Endometrial microvascular endothelial cells (primary cell): ENCODE measurements around the gene CEP41. TPM values are rescaled to one million over a fixed set of nuclear protein-coding genes. Genes with fewer than 3 reads are reported as not detected.
"Not testable (repeated sequence)": the region's sequence is repeated elsewhere in the genome, so short reads cannot be mapped to it uniquely, and the experiment has no call there.

Source experiments
- in situ Hi-C: cut with HindIII; loops from 2 replicates; pipeline ENCODE4 v1.10.0; 2017; ENCODE audit warnings: low sequenced_read_pairs, low pct_unique_long_range_greater_than_20kb; ENCODE audit errors: inconsistent ontology term
- total RNA-seq: library from RNA; depleted of rRNA; stranded (reverse); fragments of >200 nt; gene quantifications from one replicate; pipeline ENCODE4 v1.2.3, GENCODE V29; 2015; ENCODE audit errors: inconsistent ontology term

The CEP41 gene
- total RNA-seq, 1 donor from 2014 or later, result 13.7 TPM

DNA sequence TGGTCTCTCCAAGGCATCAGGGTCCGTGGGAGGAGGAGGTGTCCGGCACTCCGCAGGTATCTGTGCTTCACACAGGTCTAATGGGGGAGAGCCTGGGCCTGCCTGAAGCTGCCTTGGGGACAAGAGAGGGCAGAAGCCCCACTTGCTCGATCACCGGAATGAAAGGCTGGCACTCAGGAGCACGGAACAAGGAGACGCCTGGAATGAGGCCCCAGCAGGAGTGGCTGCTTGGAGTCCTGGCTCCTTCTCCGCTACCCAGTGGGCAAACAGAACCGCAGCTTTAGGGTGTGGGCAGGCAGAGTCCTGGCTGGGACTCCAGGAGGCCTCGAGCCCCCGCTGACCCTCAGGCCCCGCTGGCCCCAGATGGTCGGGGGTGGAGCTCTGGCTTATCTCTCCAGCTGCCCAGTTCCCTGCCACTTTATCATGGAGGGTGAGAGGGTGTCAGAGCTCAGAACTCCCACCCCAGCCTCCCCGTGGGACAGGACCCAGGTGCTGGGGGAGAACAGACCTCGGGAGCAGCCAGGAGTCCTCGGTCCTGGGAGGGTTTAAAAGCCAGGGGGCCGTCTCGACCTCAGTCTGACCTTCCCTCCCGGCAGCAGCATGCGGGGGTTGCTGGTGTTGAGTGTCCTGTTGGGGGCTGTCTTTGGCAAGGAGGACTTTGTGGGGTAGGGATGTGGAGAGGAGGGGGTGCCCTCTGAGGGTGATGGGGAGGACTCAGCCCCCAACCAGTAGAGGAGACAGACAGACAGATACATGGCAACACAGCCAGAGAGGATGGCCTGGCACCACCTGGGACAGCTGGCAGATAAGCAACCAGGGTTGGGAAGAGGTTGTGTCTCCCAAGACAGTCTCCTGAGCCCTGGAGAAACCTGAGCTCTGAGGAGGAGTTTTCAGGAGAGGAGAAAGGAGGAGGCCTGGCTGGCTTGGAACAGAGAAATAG is 60.6 kb downstream of the CEP41 start, which contains the start of gene CPA1:
Gene CPA1 (plus strand): TSS at position 574 of the 940 bp plus-strand sequence. CDS start 27 bp downstream, at position 601.
- in situ Hi-C loops, result no loop called here

DNA sequence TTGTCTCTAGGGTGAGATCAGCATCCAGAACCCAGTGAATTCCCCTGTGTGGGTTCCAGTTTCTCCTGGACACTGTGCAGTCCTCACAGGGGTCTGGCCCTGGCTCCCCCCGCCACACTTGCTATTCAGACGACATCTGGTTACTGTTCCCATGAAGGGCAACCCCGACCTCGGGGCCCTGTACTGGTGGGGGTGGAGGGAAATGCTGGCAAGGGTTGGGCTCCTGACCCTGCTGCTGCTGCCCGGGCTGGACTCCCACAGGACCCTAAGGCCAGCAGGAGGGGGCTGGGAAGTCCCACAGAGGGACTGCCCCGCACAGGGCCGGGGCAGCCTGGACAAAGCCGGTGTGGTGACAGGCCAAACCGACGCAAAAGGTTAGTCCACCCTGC is 61.3 kb downstream of the CEP41 start:
- in situ Hi-C loops, result no loop called here

DNA sequence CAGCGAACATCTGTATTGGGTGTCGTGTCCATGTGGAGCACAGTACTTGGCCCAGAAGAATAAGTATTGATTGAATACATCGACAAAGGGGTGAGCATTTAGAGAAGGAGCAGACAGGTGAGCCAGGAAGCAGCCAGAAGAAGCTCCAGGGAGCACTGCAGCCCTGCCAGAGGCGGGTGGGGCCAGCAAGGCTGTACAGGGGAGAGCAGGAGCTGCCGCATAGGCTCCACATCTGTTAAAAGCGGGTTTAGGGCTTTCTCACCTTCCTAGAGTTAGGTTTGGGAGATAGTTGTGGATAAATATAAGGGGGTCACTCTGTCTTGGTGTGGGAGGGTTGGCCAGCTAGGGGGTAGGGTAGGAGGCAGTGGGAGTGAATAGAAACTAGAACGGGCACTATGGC is 61.8 kb downstream of the CEP41 start:
- in situ Hi-C loops, result no loop called here

DNA sequence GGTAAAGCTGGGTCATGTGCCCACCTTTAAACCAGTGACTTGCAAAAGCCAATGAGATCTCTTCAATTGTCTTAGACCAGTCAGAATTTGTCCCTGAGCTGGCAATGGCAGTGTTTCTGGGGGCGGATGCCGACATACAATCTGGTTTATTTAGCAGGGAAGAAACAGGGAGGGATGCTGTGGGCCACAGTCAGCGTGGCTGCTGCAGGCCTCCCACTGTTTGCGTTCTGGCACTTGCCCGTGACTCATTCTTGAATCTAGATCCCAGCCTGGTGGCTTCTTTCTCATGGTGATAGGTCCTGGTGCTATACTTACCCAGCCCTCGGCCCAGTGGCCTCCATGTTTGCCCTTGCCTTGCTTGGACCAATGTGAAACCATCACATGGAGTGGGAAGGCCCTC is 63.6 kb downstream of the CEP41 start:
- in situ Hi-C loops, result no loop called here

DNA sequence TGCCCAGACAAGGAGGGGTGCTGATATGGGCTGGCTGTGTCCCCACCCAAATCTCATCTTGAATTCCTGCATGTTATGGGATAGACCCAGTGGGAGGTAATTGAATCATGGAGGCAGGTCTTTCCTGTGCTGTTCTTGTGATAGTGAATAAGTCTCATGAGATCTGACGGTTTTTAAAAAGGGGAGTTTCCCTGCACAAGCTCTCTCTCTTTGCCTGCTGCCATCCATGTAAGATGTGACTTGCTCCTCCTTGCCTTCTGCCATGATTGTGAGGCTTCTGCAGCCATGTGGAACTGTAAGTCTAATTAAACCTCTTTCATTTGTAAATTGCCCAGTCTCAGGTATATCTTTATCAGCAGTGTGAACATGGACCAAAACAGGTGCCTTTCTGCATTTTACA is 64.4 kb downstream of the CEP41 start:
- in situ Hi-C loops, result not testable (repeated sequence)

DNA sequence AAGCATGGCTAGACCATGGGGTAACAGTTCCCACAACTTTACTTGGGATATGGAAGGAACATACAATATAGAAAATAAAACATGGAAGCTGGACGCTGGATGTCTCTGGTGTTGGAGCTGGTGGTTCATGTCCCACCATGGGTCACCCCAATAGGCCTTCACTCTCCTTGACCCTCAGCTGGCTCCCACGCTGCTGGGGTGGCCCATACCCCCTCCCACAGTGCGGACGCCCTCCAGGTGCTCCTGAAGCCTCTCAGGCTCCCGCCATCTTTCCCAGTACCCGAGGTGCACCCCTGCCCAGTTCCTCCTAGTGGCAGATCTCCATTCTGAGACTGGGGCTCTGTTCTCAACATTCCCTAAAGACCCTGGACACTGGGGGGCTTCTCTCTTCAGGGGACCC is 66.3 kb downstream of the CEP41 start:
- in situ Hi-C loops, result no loop called here

DNA sequence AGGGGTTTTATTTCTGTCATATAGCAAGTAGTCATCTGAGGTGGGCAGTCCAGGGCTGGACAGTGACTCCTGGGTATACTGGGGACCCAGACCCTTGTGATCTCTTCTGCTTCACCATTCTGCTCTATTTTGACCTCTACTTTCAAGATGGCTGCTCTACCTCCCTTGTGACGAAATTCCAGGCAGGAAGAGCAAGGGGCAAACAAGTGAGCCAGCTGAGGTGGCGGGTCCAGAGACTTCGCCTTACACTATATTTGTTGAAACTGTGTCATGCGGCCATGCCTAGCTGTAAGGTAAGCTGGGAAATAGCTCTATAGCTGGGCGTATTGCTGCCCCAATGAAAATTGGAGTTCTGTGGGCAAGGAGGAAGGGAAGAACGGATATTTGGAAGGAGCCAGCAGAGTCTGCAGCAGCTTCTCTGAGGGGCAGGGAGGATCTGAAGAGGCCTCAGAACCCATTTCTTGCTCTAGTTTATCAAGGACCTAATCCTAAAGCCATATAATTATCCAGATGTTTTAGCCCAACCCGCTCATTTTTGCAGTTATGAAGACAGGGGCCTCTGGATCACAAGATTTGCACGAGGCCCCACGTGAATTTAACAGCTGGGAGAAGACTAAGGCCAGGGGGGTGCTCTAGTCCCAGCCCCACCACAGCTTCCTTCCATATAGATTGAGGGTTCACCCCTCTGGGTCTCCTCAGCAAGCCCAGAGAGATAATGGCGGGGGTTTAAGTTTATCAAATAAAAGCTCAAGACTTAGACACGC is 68.2 kb downstream of the CEP41 start:
- in situ Hi-C loops, result no loop called here

DNA sequence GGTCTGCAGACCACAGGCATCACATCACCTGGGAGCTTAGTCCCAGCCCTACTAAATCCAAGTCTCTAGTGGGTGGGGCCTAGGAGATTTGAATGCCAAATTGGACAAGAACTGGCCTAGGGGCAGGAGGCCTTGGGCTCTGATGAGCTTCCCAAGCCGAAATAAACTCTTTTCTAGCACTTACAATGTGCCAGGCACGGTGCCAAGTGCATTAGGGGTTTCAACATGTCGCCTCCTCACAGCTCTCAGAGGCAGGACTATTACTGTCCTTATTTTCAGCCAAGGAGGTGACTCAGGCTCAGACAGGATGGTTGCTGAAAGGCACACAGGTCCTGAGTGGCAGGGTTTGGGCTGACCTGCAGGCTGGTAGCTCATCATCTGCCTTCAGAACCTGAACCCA is 69.8 kb downstream of the CEP41 start:
- in situ Hi-C loops, result no loop called here

DNA sequence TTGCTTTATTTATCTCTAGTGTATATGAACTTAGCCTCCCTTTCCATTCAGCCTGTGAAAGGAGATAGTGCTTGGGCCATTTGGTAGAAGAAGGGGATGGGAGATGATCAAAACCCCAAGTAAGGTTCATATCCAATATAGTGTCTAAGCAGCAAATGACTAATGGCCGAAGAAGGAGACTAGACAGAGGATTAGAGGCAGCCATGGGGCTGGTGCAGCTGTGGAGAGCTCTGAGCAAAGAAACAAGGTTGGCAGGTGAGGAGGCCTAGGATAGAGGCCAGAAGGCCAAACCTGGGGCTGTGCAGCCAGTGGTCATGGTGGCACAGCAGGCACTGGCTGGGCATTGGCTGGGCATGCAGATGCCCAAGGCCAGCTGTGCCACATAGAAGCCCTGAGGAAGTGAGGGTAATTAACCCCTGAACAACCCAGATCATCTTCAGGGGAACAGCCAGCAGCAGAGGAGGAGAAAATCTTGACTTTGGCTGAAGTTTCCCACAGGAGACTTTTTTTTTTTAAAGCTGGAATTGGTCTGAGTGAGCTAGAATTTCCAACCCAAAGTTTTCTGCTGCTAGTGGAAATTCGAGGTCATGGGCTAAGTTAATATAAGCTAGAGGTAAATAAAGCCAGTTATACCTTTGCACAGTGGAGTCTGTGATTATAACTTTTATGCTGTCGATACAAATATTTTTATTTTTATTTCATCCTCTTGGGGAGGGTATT is 70.8 kb downstream of the CEP41 start:
- in situ Hi-C loops, result no loop called here

DNA sequence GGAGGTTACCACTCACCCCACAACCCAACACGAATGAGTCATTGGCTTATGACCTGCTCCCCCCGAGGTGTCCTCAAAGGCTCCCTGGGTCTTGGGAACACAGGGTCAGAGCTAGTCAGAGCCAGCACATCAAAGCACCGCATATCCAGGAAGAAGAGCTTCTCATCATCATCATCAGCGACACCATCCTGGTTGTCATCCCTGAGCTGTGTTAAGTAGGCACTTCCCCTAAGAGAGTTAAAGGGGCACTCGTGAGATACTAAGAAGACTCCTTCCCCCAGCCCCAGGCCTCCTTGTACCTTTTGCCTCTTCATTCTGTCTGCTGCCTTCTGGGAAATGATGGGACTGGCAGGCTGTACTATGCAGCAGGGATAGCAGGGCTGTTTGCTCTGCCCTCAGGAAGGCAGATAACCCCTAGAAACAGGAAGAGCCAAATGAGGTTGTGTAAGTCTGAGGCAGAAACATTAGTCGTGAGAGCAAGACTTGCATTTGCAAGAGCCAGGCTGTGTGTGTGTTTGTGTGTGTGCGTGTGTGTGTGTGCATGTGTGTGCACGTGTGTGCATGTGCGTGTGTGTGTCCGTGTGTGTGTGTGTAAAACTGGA is 71.6 kb downstream of the CEP41 start:
- in situ Hi-C loops, result no loop called here

DNA sequence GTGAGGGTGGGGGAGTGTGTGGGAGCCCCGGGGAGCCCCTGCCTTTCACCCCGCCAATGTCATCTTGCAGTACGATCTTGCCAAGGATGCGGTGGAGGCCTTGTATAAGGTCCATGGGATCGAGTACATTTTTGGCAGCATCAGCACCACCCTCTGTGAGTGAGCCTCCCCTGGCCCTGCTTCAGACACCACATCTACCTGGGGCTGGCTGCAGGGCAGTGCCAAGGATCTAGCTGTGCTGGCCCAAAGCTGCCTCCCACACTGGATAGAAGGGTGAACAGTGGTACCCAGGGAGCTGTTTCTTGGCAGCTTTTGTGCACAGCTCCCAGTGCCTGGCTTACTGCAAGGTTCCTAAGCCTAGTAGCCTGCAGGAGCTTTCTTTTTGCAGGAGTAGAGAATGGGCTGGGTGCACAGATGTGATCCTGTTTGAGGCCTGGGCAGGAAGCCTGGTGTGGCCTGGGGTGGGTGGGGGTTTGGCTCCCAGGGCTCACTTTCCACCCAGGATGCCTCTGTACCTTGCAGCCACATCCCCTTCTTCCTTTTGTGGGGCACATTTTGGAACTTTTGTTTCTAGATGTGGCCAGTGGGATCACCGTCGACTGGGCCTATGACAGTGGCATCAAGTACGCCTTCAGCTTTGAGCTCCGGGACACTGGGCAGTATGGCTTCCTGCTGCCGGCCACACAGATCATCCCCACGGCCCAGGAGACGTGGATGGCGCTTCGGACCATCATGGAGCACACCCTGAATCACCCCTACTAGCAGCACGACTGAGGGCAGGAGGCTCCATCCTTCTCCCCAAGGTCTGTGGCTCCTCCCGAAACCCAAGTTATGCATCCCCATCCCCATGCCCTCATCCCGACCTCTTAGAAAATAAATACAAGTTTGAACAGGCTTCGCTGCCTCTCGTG is 72.7 kb downstream of the CEP41 start:
- in situ Hi-C loops, result no loop called here

DNA sequence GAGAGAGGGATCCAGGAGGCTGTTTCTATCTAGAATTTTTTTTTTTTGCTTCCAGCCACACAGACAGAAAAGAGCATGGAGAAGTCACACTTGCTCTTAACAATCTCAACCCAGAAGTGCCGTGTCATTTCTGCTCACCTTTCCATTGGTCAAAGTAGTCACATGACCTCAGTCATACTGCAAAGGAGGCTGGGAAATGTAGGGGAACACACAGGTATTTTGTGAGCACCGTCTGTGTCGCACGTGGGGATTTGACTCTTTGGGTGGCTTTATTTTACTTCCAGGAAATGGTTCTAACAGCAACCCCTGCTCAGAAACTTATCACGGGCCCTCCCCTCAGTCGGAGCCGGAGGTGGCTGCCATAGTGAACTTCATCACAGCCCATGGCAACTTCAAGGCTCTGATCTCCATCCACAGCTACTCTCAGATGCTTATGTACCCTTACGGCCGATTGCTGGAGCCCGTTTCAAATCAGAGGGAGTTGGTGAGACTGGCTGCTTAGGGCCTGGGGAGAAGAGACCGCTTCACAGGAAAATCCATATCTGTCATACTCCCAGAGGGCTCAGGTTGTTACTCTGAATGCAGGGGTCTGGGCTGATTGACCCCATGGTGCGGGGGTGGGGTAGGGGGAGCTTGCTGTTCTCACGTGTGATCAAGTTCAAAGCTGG is 73.6 kb downstream of the CEP41 start:
- in situ Hi-C loops, result no loop called here

DNA sequence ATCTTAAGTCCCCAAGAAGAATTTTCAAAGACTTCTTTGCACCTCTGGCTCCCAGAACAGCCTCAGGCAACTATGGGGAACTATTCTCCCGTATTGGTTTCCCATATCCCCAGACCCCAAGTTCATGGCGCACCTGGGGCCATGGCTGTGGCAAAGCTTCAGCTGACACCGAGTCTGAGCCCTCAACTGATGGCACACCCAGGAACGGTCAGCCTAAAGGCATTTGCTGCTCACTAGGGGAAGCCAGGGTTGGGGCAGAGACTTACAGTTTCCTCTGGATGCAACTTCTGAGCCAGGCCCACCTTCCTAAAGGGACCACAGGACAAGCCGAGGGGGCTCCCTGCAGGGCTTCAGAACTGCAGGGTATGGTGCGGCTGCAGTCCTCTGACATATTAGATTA is 74.3 kb downstream of the CEP41 start:
- in situ Hi-C loops, result no loop called here

DNA sequence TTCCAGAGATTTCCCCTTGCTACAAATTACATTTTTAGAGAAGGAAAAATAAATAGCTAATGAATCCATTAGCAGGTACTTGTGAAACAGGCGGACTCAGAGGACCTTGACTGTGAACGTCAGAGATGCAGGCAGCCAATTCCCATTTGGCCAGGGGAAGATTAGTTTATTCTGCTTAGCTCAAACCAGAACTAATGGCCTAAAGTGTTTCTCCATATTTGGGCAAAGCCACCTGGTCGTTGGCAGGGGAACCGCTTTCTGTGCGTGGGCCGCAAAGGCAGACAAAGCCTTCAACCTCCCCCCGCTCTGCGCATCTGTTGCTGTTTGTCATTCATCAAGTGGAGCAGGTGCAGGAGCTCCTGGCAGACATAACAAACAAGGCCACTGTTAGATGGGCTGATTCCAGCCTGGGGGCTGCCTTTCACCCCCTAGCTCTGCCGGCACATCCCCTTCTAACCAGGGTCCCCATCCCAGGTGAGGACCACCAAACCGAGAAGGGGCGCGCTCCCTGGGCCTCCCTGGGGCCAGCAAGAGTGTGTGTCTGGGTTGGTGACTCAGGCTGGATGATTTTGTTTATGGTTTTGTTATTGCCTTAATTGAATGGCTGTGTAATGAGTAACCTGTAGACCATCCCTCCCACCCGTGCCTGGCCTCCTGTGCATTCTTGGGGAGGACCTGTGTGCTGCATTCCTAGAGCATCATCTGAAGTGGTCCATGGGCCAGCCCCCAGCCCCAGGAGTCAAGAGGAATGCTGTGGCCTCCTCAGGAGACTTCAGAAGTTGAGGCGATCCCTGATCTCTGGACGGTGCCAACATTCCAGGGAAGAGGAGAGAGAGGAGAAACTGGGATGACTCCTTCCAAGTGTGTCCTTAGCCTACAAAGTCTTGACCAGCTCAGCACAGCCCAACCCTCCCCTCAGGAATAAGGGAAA is 75.0 kb downstream of the CEP41 start:
- in situ Hi-C loops, result no loop called here

DNA sequence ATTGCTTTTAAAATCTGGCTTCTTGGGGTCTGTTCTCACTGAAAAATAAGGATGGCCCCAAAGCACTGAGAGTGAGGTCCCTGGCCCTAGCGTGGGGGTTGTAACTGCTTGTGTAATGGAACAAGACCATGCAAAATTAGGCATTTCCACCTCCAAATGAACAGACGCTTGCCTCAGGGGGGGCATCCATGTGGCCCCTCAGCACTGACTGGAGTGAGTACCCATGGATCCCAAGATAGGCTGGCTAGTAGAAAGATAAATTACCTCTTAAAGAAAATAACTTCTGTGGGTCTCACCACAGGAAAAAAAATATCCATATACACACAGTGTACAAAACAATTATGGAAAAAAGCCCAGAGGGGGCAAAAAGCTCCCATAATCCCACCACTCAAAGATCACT is 75.7 kb downstream of the CEP41 start:
- in situ Hi-C loops, result no loop called here

DNA sequence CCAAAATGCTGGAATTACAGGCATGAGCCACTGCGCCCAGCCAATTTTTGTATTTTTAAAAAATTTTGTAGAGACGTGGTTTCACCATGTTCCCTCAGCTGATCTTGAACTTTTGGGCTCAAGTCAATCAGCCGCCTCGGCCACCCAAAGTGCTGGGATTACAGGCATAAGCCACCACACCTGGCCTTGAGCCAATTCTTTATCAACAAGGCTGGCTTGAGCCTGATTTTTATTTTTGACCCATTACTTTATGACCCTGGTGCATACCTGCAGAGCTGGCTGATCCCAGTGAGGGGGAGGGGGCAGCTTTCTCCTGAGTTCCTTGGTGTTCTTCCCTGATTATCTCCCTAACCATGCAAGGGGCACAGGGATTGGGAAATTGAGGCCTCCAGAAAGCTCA is 76.4 kb downstream of the CEP41 start:
- in situ Hi-C loops, result no loop called here
